GM21576 (cell line): Measurements from ENCODE around the gene STX16.

Experiments
- ATAC-seq: cut with Tn5 transposase; IDR thresholded peaks from one replicate; pipeline ENCODE4 v1.9.1; 2021; ENCODE audit warnings: mild to moderate bottlenecking, moderate library complexity; ENCODE audit not compliant: unreplicated experiment

Gene STX16

DNA sequence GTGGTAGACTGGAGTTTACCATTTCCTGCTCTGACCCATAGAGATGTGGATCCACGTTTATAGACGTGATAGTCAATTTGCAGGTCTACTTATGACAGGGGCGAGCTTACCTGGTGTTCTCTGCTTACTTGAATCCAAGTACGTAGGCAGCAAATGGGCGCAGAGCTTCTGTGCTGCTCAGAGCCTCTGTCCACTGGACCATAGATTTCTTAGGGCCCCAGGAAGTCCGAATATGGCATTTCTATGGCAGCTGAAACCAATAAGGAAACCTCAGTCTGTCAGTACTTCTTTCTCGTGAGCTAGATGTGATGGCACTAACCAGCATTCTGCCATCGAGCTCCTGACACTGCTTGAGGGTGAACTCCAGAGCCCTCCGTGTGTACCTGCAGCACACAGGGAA, 22.0 kb downstream of the STX16 start:
- ATAC-seq, result no peak

- no peak for ATAC-seq
Measured at GRCh38 chr20:58675146-58675584, 24.1 kb downstream of the STX16 start.

- no peak for ATAC-seq
Measured at GRCh38 chr20:58675641-58676040, 24.6 kb downstream of the STX16 start.

- ATAC-seq, result no peak
Measured at GRCh38 chr20:58676161-58676560, 25.1 kb downstream of the STX16 start.

GRCh38 chr20:58677079-58677604, 26.1 kb downstream of the STX16 start:
- no peak for ATAC-seq

- ATAC-seq, result no peak
Measured at GRCh38 chr20:58677808-58678207, 26.7 kb downstream of the STX16 start.

DNA sequence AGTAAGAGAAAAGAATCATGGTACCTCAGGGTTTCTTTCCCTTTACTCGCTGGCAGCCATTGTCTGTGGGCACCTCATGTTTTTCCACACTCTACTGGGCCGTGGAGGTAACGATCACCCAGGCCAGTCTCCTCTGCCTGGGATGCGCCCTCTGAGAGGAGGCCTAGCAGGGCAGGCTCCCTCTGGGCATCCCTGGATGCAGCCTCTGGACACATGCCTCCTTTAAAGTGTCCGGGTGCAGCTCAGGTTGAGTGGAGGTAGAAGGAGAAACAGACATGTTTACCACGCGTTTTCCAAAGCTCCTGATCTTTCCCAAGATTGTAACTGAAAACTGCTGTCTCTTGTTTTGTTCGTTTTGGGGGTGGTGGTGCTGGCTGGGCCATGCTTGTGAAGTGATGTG, 27.7 kb downstream of the STX16 start:
- no peak for ATAC-seq

DNA sequence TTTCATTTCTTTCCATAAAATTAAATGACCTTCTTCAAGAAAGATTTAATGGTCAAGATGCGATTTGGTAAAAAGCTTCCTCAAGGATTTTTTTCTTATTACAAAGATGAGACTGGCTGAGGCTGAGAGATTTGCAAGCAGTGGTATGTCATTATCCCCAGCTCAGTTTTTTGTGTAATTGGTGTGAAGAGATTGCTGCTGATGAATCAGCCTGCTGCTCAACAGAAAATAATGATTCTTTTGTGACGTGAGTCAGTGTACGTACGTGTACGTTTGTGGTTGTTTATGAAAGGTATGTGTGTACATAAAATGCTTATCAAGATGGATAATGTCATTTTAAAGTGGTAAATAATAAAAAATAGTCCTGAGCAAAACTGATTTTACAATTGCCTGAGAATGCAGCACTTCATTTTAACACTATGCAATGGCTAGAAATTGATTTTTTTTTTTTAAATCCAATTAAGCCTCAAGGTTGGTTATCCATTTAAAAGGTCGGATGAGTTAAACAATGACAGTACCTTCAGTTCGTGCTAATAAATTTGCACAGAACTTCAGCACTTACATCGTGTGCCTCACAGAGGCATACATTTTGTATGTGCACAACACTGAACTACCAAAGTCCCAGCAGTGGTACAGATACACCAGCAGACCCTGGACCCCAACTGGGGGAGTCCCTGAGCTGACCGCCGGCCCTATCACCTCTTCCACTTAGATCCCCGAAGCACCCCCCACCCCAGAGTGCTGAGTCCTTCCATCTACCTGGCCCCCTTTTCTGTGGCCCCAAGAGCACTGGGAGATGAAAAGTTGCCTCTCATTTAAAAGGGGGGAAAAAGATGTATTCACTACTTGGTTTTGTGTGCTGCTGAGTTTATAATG, 31.8 kb downstream of the STX16 start:
- no peak for ATAC-seq

DNA sequence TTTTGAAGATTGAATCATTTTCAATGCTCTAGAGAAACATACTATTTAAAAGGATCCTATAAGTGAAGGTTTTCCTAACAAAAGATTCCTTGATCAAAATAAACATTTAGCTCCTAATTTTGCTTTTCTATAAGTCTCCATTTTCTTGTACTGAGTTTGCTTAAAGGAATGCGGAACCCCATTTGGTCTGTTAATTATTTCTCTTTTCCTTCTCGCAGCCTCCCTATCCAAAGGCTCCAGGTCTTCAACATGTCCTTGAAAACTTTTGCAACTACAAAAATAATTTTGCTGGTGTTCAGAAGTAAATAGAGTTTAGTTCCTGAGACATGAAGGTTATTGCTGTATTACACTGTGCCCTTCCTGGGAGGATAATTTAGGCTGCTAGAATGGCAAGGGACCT, 33.2 kb downstream of the STX16 start:
- ATAC-seq, result no peak

GRCh38 chr20:58685988-58686387, 34.9 kb downstream of the STX16 start:
- no peak for ATAC-seq

GRCh38 chr20:58688414-58688813, 37.3 kb downstream of the STX16 start:
- no peak for ATAC-seq

DNA sequence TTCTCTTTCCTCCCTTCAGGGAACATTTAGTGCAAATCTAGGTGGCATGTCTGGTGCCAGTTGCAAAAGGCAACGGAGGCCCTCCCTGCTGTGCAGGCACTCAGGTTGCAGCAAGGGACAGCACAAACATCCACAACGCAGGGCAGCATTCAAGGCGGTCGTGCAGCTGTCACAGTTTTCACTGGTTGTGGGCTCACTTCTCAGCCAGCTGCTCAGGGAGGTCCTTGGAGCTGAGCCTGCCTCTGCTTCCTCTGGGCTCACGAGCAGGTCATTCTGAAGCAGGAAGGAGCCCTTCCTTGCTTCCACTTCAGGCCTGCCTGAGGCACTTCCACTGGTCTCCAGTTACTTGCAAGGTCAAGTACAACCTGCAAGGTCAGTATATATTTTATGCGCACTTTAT, 37.8 kb downstream of the STX16 start:
- ATAC-seq, result no peak

DNA sequence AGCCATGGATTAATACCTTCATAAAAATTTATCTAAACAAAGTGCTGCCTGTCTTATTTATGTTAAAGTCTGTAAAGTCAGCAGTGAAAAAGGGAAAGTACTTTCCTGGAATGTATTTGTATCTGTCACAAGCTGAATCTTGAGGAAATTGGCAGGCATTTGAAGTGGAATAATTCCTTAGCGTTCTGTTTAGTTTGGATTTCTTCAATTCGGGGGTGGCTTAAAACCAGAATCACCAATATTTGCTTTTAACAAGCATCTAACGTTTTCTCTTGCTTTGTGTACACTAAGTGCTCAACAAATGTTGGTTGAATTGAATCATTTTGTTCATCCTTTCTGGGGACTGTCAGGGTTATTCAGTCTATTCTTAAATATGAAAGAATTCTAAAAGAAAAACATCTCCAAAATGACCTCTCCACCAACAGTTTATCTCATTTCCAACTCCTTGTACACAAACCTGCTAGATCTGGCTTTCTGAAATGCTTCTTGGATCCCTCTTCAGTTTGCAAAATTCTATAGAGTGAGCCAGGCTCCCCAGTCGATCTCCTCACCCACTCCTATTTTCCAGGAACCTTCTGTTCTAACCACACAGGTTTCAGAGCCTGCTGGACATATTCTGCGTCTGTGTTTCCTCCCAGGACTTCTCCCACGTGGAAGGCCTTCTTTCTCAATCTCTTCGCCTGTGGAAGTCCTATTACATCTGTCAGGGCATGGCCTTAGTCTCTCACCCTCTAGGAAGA, 39.5 kb downstream of the STX16 start:
- ATAC-seq, result no peak

DNA sequence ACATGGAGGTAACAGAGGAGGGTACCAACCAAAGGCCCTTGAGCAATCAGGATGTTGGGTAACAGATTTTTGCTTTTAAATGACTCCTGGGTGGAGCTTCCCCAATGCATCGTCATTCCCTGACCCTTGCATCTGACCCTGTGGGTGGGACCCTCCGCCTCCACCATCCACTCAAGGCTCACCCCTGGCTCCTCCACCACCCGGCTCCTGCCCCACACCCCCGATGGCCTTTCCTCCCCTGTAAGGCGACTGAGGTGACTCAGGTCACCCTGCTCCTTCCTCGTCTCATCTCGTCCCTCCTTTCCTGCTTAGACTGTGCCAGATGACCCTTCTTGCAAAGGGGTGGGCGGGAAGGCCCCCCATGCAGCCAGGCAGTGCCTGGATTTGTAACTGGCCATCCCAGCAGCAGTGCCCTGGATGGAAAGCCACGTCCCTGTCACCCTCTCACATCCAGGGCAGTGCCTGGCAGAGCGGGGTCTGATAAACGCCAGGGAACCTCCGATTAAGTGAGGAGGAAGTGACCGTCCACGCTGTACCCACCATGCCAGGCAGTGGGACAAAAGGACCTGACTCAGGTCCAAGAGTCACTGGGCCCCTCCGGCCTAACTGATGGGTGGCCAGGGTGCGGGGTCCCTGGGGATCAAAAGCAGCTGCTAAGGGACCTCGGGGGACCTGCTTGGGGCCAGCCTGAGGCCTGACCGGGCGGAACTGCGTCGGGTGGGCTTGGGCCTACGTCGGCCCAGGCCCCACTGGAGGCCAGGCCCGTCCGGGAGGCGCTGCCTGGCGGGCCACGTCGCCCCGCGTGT, 40.9 kb downstream of the STX16 start:
- peak; percentile 3 for ATAC-seq

GRCh38 chr20:58692579-58693225, 41.6 kb downstream of the STX16 start, which contains the start of gene NPEPL1:
Gene NPEPL1 (plus strand): TSS chr20:58692800. CDS start chr20:58692901, 101 bp downstream.
- ATAC-seq, result peak; percentile 87

GRCh38 chr20:58693226-58694006, 42.3 kb downstream of the STX16 start:
- ATAC-seq, result peak; percentile 32

DNA sequence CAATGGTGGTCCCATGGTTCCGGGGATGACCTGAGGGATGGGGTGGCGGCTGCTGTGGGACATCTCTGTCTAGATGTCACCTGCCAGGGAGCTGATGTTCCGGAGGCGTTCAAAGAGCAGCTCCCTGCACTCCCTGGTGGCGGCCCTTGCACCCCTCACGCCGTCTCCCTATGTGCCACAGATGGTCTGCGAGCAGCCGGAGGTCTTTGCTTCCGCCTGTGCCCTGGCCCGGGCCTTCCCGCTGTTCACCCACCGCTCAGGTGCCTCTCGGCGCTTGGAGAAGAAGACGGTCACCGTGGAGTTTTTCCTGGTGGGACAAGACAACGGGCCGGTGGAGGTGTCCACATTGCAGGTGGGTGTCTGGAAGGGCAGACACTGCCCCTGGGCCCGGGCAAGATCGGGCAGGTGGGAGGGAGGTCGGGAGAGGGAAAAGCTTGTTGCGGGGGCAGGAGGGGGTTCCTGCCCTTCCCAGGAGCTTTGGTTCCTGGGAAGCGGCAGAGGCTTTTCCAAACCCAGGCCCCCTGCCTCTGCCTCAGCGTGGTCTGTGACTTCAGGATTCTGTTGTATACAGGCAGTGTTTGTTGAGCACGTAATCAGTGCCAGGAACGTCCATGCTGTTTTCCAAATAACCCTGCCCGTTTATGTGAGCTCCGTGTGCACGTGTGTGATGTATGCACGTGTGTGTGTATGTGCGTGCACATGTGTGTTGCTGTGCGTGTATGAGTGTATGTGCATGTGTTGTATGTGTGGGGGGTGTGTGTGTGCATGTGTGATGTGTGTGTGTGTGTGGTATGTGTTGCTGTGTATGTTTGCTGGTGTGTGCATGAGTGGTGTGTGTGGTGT, 43.4 kb downstream of the STX16 start:
- ATAC-seq, result no peak

- no peak for ATAC-seq
Measured at GRCh38 chr20:58695084-58695722, 44.1 kb downstream of the STX16 start.
